Measurements from ENCODE around the gene PHTF2. TPM values are rescaled to one million over a fixed set of nuclear protein-coding genes. Genes with fewer than 3 reads are reported as not detected.

PHTF2 gene
- total and polyA plus RNA-seq, 11 donors: 9.6 to 47.2 (median 24.2) TPM

- Histone ChIP-seq H3K4me3 (no peak overlapping the region), H3K36me3 (no peaks in the 10 kb centered on the region), H3K4me1 (peaks cover 0 to 6% (median 0%) of the 10 kb centered on the region in 12 donors), H3K27ac (no peak overlapping the region), H3K27me3 (no peaks in the 10 kb centered on the region), H3K9me3 (no peaks in the 10 kb centered on the region)
- intact Hi-C loops (cut with DNase I): no loop called here
- peak in 3 of 4 donors; percentile 38 to 47 (median 44) for ATAC-seq
- WGBS, 4 donors: 58 to 73% (median 69%) methylated on average over 3 of the region's 3 CpGs
- DNase-seq: no peak
- no peak for TF ChIP-seq CTCF (IDR thresholded peaks at IDR 0.05)
Observed at GRCh38 chr7:77980087-77980713, 181.6 kb downstream of the PHTF2 start.

- H3K4me1 ChIP-seq: peaks cover 0 to 9% (median 2%) of the 10 kb centered on the region in 12 donors
Observed at GRCh38 chr7:77982926-77983550, 184.5 kb downstream of the PHTF2 start.

GRCh38 chr7:77983973-77984372, 185.4 kb downstream of the PHTF2 start:
- no peak for TF ChIP-seq CTCF (IDR thresholded peaks at IDR 0.05)
- TF ChIP-seq POLR2A (IDR thresholded peaks at IDR 0.05): no peak
- Histone ChIP-seq H3K36me3 (no peaks in the 10 kb centered on the region), H3K27ac (no peak overlapping the region), H3K27me3 (no peaks in the 10 kb centered on the region), H3K9me3 (peaks cover 0 to 3% (median 0%) of the 10 kb centered on the region in 12 donors), H3K4me3 (no peak overlapping the region), H3K4me1 (peaks cover 0 to 9% (median 2%) of the 10 kb centered on the region in 12 donors)
- intact Hi-C loops (cut with DNase I): no loop called here
- 90 to 95% (median 94%) methylated on average over 4 of the region's 4 CpGs for WGBS, 4 donors
- ATAC-seq (no peak), DNase-seq (no peak)

More at GRCh38 chr7:77982926-77983550, 184.5 kb downstream of the PHTF2 start:
- H3K36me3 ChIP-seq: no peaks in the 10 kb centered on the region
- intact Hi-C loops (cut with DNase I): no loop called here
- ATAC-seq (no peak), DNase-seq (no peak)
- H3K27ac ChIP-seq: no peak overlapping the region
- TF ChIP-seq CTCF (IDR thresholded peaks at IDR 0.05): no peak
- TF ChIP-seq POLR2A (IDR thresholded peaks at IDR 0.05): no peak
- H3K9me3 ChIP-seq: no peaks in the 10 kb centered on the region
- H3K4me3 ChIP-seq: no peak overlapping the region
- WGBS, 4 donors: 80 to 85% (median 83%) methylated on average over 5 of the region's 5 CpGs
- no peaks in the 10 kb centered on the region for H3K27me3 ChIP-seq

- TF ChIP-seq POLR2A (IDR thresholded peaks at IDR 0.05): no peak
- no peak for TF ChIP-seq CTCF (IDR thresholded peaks at IDR 0.05)
- H3K27me3 ChIP-seq: no peaks in the 10 kb centered on the region
- intact Hi-C loops (cut with DNase I): no loop called here
- peak overlapping the region in 1 of 12 donors; percentile 52 for H3K27ac ChIP-seq
- peaks cover 0 to 8% (median 2%) of the 10 kb centered on the region in 12 donors for H3K4me1 ChIP-seq
- WGBS, 4 donors: 63 to 67% (median 66%) methylated on average over 10 to 12 of the region's 12 CpGs
- H3K4me3 ChIP-seq: no peak overlapping the region
- DNase-seq (no peak), ATAC-seq (no peak)
- no peaks in the 10 kb centered on the region for H3K36me3 ChIP-seq
- peaks cover 0 to 6% (median 0%) of the 10 kb centered on the region in 12 donors for H3K9me3 ChIP-seq
Observed at GRCh38 chr7:77985232-77985973, 186.8 kb downstream of the PHTF2 start.
